B cell (primary cell): ENCODE data around the gene DYRK1A. TPM values are rescaled to one million over a fixed set of nuclear protein-coding genes. Genes with fewer than 3 reads are reported as not detected.
A peak's percentile ranks its signal among the peaks of the same experiment; 100 is the strongest.

Source experiments
- ATAC-seq: fragments of 200-7000 bp; cut with Tn5 transposase; one replicate; pipeline ENCODE4 v1.10.0; 2021; ENCODE audit warnings: low read depth, mild to moderate bottlenecking, moderate number of reproducible peaks, moderate library complexity
- CTCF ChIA-PET: fragments of 350-600 bp; sonication (Branson Sonifier 250); formaldehyde crosslinking; loops from one replicate; lab custom pipeline; 2021; ENCODE audit warnings: antibody characterized with exemption, inconsistent platforms; lab: Charles Lee
- POLR2A ChIA-PET: fragments of 350-600 bp; sonication (Branson Sonifier 250); formaldehyde crosslinking; loops from one replicate; lab custom pipeline; 2021; ENCODE audit warnings: antibody characterized with exemption; lab: Charles Lee
- DNase-seq: peaks from one replicate; pipeline ENCODE4 v3.0.0; 2013
- H2AFZ ChIP-seq: 2 replicates; pipeline ENCODE4 v1.6.1; 2012; ENCODE audit warnings: mild to moderate bottlenecking, low read depth, low read length; ENCODE audit not compliant: insufficient read depth, poor library complexity, severe bottlenecking
- H3K27ac ChIP-seq, 2 donors: 1 replicate in 1 of 2; 2 replicates in 1 of 2; pipeline ENCODE4 v1.5.1; 2012 to 2013; ENCODE audit warnings: low read length in 2 of 2, mild to moderate bottlenecking in 2 of 2, moderate library complexity in 1 of 2
- H3K27me3 ChIP-seq, 4 experiments: fragments of 200-600 bp in 1 of 4; sonication (generic) in 1 of 4; replicated peaks in 1 of 4; 1 replicate in 2 of 4; 2 replicates in 2 of 4; pipeline versions ENCODE4 v1.6.1 to v1.7.0; 2013 to 2016; ENCODE audit warnings: low read length in 3 of 4, mild to moderate bottlenecking in 2 of 4, mixed read lengths in 1 of 4, moderate library complexity in 1 of 4; ENCODE audit not compliant: insufficient read depth in 4 of 4, control insufficient read depth in 3 of 4; ENCODE audit errors: control extremely low read depth in 1 of 4
- H3K36me3 ChIP-seq, 2 experiments: replicated peaks in 1 of 2; 1 replicate in 1 of 2; 2 replicates in 1 of 2; pipeline versions ENCODE4 v1.6.1 to v1.7.1; 2013; ENCODE audit warnings: low read length in 1 of 2; ENCODE audit not compliant: insufficient read depth in 2 of 2, control insufficient read depth in 1 of 2; ENCODE audit errors: control extremely low read depth in 1 of 2, extremely low read depth in 1 of 2
- H3K4me1 ChIP-seq, 2 donors: fragments of 200-600 bp in 1 of 2; sonication (generic) in 1 of 2; 1 replicate in 1 of 2; 2 replicates in 1 of 2; pipeline versions ENCODE4 v1.5.1 to v1.6.1; 2013 to 2017; ENCODE audit warnings: low read length in 2 of 2; ENCODE audit not compliant: control insufficient read depth in 2 of 2, insufficient read depth in 2 of 2
- H3K4me2 ChIP-seq: replicated peaks from 2 replicates; pipeline ENCODE3; 2012; ENCODE audit warnings: mild to moderate bottlenecking, low read depth, low read length; ENCODE audit not compliant: poor library complexity, severe bottlenecking
- H3K4me3 ChIP-seq, 5 experiments: fragments of 200-600 bp in 1 of 5; sonication (generic) in 1 of 5; 1 replicate in 3 of 5; 2 replicates in 2 of 5; pipeline versions ENCODE4 v1.5.1 to v1.7.0; 2011 to 2016; ENCODE audit warnings: low read length in 4 of 5, mild to moderate bottlenecking in 4 of 5, low read depth in 2 of 5, control low read depth in 1 of 5, moderate library complexity in 1 of 5; ENCODE audit not compliant: insufficient read depth in 1 of 5; ENCODE audit errors: control extremely low read depth in 1 of 5, extremely low read depth in 1 of 5
- H3K79me2 ChIP-seq: fragments of 200-600 bp; sonication (generic); one replicate; pipeline ENCODE4 v1.6.0; 2016; ENCODE audit warnings: low read length; ENCODE audit not compliant: control insufficient read depth, insufficient read depth
- H3K9ac ChIP-seq: fragments of 200-600 bp; sonication (generic); 2 replicates; pipeline ENCODE4 v1.6.1; 2017; ENCODE audit warnings: mild to moderate bottlenecking, low read length, moderate library complexity
- H3K9me3 ChIP-seq, 3 donors: one replicate each; pipeline versions ENCODE4 v1.6.1 to v1.7.1; 2013; ENCODE audit warnings: low read length in 2 of 3; ENCODE audit not compliant: control insufficient read depth in 2 of 3, insufficient read depth in 1 of 3; ENCODE audit errors: control extremely low read depth in 1 of 3
- H4K20me1 ChIP-seq: 2 replicates; pipeline ENCODE4 v1.6.0; 2012; ENCODE audit warnings: mild to moderate bottlenecking, low read length; ENCODE audit not compliant: insufficient read depth, control insufficient read depth, poor library complexity, severe bottlenecking
- H3K27ac Mint-ChIP-seq: one replicate; pipeline ENCODE4 v1.8.0; 2021; ENCODE audit warnings: mixed read lengths
- H3K27me3 Mint-ChIP-seq: one replicate; pipeline ENCODE4 v1.8.0; 2021; ENCODE audit warnings: mixed read lengths
- H3K4me1 Mint-ChIP-seq: one replicate; pipeline ENCODE4 v1.8.0; 2021; ENCODE audit warnings: mixed read lengths
- H3K4me3 Mint-ChIP-seq: one replicate; pipeline ENCODE4 v1.8.0; 2021; ENCODE audit warnings: mixed read lengths
- H3K9me3 Mint-ChIP-seq: one replicate; pipeline ENCODE4 v1.8.0; 2022; ENCODE audit warnings: mixed read lengths; ENCODE audit not compliant: insufficient read depth
- CTCF ChIP-seq: fragments of 200-600 bp; IDR thresholded peaks from one replicate; pipeline ENCODE4 v1.8.0; 2022; ENCODE audit warnings: antibody characterized with exemption, mild to moderate bottlenecking
- EZH2 ChIP-seq: IDR thresholded peaks from 2 replicates; pipeline ENCODE4 v1.6.1; 2012; ENCODE audit warnings: borderline replicate concordance, low read depth, mild to moderate bottlenecking, moderate library complexity, low read length; ENCODE audit not compliant: insufficient read depth, poor library complexity, severe bottlenecking
- WGBS: methylation state at CpG from one replicate; pipeline ENCODE4 v1.1.5; 2013; ENCODE audit warnings: missing lambda C conversion rate; ENCODE audit not compliant: insufficient coverage; 5-methylcytosine and 5-hydroxymethylcytosine counted together
- intact Hi-C: fragments of 100-400 bp; cut with micrococcal nuclease; formaldehyde crosslinking; loops from one replicate; pipeline ENCODE4 v1.10.0; 2022
- polyA plus RNA-seq: library from polyadenylated mRNA; depleted of rRNA; stranded (reverse); fragments of >200 nt; gene quantifications from 2 replicates; pipeline ENCODE4 v1.2.3, GENCODE V29; 2012
- total RNA-seq, 2 donors: library from RNA; stranded (reverse); fragments of 120-200 nt in 1 of 2; gene quantifications; 1 replicate in 1 of 2; 2 replicates in 1 of 2; pipeline versions ENCODE4 v1.2.3 to v1.2.4, GENCODE V29; 2013 to 2022

The DYRK1A gene
- total and polyA plus RNA-seq, 2 donors (not counting 1 experiment from before 2014, with no cell fraction given) = 46.6 to 147 TPM

- ATAC-seq = peak; percentile 61
- Histone ChIP-seq H3K4me2 (peak overlapping the region; percentile 82), H3K79me2 (peaks cover 5% of the 10 kb centered on the region), H3K27me3 (no peaks in the 10 kb centered on the region), H4K20me1 (no peaks in the 10 kb centered on the region), H3K4me3 (peak overlapping the region; percentile 35 to 91 (median 82)), H3K27ac (peak overlapping the region; percentile 70 to 88), H2AFZ (peak overlapping the region; percentile 97), H3K4me1 (peaks cover 10 to 19% of the 10 kb centered on the region in 2 donors), H3K9me3 (peaks cover 0 to 4% (median 0%) of the 10 kb centered on the region in 3 donors), H3K36me3 (no peaks in the 10 kb centered on the region), H3K9ac (peak overlapping the region; percentile 73)
- H3K4me3 Mint-ChIP-seq = peak overlapping the region; percentile 97
- CTCF ChIA-PET = interaction anchor here (0.6 to 1.9 kb wide), 4 partner anchors 55 to 575 kb away, joined by 3 to 7 read pairs (median 4); partner anchors contain the start of gene VPS26C
- peak overlapping the region; percentile 97 for H3K27ac Mint-ChIP-seq
- DNase-seq = no peak
- 4% methylated on average over 8 of the region's 14 CpGs for WGBS
- peaks cover 6% of the 10 kb centered on the region for H3K27me3 Mint-ChIP-seq
- POLR2A ChIA-PET = interaction anchor here (0.6 to 2.1 kb wide), 6 partner anchors 12 to 1823 kb away, joined by 3 to 15 read pairs (median 4); partner anchors contain the start of genes DYRK1A, HLCS and VPS26C
- no peaks in the 10 kb centered on the region for H3K9me3 Mint-ChIP-seq
- intact Hi-C loops = loop anchor here (1.0 to 10.0 kb wide), 6 partner anchors 50 to 1748 kb away; partner anchors contain the start of genes BRWD1, HLCS and VPS26C
- TF ChIP-seq CTCF (no peak), EZH2 (no peak)
- H3K4me1 Mint-ChIP-seq = peaks cover 18% of the 10 kb centered on the region
Observed at GRCh38 chr21:37564341-37564923, 197.9 kb downstream of the DYRK1A start.
